ENCODE data around the gene PTPRJ.
"Not testable (repeated sequence)": the region's sequence is repeated elsewhere in the genome, so short reads cannot be mapped to it uniquely, and the experiment has no call there.

The PTPRJ gene

DNA sequence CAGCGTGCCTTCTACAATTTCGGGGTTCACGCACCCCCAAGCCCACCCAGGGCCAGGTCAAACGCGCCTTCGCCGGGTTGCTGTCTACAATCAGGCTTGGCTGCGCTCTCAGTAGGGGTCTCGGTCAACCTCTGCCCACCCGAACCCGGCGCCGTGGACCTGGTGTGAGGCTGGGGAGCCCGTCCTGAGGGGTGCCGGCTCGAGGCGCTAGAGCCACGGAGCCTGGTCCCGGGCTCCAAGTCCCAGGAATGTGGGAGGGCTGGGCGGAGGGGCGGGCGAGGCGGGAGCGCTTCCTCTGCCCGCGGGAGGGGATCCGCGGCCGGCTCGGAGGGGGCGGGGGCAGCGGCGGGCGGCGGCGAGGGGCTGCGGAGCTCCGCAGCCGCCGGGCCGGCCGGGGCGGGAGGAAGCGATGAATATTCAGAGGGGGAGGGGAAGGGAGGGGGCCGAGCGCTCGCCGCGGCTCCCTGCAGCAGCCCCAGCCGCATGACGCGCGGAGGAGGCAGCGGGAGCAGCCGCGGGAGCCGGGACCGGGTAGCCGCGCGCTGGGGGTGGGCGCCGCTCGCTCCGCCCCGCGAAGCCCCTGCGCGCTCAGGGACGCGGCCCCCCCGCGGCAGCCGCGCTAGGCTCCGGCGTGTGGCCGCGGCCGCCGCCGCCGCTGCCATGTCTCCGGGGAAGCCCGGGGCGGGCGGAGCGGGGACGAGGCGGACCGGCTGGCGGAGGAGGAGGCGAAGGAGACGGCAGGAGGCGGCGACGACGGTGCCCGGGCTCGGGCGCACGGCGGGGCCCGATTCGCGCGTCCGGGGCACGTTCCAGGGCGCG is at the start of gene PTPRJ:
Gene PTPRJ (plus strand): TSS at position 472 of the 819 bp plus-strand sequence. CDS start 354 bp downstream, outside the sequence.
- peak; percentile 47 for DNase-seq

DNA sequence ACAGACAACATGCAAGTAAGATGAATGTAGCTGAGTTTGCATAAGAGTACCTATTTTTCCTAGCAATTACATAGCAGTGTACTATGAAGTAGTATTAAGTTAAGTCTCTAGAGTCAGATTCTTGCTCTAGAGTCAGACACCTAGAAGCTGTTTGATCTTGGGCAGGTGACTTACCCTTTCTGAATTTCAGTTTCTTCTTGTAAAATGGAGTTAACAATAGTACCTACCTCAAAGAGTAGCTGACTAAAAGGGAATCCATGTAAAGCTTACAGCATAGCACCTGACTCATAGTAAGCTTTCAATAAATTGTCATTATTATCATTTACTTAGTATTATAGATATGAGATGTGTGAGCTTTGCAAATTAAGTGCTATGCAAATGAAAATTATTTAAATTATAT is 47.8 kb upstream of the PTPRJ start:
- no peak for DNase-seq

DNA sequence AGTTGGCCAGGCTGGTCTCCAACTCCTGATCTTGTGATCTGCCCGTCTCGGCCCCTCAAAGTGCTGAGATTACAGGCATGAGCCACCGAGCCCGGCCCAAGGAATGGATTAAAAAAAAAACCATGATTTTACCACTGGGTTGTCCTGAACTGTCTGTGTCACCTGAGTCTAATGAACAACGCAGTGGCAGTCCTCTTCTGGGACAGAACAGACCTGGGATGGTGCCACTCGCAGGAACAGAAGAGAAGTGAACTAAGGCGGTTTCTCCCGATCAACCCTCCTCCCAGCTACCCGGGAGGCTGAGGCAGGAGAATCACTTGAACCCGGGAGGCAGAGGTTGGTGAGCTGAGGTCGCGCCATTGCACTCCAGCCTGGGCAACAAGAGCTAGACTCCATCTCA is 46.6 kb upstream of the PTPRJ start:
- DNase-seq = not testable (repeated sequence)

DNA sequence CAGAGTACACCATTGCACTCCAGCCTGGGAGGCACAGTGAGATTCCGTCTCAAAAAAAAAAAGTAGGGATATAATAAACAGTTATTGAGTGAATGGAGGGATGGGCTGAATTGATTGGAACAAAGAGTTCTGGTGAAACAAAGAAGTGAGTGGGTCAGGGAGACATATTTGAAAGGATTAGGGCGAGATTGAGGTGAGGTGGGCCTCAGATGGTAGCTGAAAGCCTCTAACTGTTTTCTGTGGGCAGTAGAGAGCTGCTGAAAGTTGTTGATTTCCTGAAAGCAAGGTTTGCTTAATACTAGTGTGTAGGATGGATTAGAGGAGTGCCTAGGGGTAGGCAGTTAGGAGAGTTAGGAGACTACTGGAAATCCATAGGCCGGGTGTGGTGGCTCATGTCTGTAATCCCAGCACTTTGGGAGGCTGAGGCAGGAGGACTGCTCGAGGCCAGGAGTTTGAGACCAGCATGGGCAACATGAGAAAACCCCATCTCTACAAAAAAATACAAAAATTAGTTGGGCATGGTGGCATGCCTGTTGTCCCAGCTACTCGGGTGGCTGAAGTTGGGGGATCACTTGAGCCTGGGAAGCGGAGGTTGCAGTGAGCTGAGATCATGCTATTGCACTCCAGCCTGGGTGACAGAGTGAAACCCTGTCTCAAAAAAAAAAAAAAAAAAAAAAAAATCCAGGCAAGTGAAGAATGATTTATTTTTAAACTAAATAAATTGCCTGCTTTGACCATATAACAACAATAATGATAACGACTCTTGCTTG is 41.4 kb upstream of the PTPRJ start:
- DNase-seq = no peak

DNA sequence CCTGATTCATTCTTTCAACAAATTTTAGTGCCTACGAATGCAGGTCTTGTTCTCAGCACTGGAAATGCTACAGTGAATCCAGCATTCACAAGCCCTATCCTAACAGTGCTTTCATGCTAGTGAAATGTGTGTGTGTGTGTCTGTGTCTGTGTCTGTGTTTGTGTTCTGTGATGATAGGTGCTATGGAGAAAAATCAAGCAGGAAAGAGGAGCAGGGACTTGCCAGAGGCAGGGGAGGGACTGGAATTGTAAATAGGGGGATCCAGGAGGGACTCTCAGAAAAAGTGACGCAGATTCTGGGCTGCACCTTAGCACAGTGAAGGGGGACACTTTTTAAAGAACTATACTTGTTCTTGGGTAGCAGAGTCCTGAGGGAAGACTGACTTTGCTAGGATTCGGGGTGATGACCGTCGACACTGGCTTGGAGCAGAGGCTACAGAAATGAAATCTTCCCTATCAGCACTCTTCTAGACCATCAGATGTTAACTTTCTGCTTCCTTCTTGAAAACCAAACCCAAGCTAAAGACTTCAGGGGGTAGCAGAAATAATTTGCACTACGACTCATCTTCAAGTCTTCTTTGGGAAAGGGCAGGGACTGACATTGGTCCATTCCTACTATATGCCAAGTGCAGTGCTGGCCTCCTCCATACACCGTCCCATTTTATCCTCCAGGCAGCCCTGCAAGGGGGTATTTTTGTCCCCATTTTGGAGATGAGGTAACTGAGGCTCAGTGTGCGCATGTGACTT is 39.3 kb upstream of the PTPRJ start:
- DNase-seq = no peak

DNA sequence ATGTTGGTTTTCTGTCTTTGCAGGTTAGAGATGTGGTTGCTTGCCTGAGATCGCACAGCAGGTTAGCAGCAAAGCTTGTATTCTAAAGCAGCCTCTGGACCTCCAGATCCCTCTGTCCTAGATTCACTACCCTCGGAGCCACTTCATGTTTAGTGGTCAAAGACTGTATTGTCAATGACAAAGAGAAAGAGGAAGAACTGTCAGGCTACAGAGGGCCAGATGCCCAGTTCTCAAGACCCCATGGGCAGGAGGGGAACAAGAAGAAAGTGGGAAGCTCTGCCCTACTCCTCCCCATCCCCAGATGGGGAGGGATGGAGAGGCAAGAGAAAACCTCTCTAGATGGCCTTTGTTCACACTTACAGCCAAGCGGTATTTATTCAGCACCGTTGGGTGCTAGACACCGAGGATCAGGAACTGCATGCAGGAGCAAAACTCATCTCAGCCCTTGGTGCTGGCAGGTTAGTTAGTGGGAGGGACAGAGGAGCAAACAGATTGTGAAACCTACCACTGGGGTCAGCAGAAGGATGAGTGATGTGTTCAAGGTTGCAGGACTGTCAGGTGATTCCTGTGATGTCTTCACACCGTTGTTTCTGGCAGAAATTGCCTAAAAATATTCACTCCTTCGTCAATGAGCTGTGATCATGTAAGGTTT is 38.3 kb upstream of the PTPRJ start:
- DNase-seq = no peak

DNA sequence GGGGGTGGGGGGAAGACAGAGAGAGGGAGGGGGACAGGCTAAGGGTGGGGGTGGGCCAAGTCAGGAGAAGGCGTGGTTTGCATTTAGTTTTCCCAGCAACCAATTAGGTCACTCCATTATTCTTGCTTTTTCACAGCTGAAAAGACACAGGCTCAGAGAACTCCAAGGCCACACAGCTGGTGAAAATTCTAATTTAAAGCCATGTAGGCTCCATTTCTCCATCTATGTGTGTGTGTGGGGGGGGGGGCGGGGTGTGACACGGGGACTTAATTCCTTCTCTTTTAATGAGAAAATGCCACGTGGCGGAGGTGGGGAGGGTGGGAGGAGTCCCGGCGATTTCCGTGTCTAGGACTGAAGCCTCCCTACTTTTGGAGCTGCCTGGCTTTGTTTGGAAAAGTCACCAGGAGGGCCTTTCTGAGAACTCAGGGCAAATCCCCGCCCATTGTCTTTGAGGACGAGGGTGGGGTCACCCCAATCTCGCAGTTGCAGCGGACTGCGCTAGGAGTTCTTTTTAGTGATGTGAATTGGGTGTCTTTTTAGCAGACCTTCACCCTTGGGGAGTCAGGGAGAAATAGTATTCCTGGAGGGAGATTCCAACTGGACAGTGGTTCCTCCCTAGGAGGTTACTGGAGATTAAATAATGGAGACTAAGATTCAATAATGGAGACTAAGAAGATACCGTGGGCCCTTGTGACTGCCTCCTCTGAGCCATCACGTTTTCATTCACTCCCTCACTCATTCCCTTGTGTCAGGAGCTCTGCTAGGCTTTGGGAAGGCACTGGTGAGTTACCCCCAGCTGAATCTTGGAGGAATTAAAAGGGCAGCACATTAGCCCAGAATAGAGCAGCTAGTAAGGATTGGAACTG is 36.4 kb upstream of the PTPRJ start:
- no peak for DNase-seq

DNA sequence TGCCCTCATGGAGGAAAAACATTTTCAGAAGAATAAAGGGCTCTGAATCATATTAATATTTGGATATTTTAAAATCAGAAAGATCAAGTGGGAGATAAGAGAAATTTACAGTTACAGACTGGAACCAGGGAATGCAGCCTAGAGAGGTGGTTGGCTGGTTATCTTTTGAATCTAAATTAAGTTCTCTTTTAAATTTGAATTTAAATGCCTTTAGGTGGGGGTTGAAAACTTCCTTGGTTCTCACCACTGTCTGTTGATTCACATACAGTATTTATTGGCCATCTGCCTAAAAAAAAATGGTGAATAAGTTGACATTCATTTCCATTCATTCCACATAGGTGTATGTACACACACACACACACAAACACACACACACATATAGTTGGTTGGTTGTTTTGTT is 35.7 kb upstream of the PTPRJ start:
- no peak for DNase-seq

DNA sequence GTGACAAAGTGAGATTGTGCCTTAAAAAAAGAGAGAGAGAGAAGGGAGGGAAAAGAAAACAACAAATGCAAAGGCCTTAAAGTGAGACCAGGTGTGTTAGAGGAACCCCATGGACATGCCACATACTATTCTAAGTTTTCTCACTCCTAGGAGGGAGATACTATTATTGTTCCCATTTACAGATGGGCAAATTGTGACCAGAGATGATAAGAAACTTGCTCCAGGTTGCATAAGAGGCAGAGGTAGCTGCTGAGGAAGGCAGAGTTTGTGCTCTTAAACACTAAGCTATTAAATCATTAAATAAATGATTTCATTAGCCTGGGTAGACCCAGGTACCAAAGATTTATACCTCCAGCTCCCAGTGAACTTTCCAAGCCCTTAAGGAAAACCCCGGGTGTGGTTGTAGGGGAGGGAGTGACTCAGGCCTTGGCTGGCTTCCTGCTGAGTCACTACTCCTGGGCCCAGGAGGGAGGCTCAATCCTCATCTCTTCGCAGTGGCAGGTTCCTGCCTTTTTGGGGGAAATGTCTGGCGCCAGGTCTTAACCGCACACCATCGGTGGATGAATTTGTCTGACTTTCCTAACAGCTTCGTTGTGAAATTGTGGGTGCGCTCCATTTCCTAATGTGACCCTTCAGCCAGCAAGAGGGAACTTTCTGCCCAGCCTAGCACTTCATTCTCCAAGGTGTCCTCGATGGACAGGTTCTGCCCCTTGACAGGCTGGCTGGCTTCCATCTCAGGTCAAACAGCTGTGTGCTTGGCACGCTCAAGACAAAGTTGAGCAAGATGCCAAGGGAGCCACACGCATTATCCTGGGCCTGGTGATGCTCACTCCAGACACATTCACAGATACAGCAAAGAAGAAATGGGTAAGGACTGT is 33.4 kb upstream of the PTPRJ start:
- DNase-seq = no peak

DNA sequence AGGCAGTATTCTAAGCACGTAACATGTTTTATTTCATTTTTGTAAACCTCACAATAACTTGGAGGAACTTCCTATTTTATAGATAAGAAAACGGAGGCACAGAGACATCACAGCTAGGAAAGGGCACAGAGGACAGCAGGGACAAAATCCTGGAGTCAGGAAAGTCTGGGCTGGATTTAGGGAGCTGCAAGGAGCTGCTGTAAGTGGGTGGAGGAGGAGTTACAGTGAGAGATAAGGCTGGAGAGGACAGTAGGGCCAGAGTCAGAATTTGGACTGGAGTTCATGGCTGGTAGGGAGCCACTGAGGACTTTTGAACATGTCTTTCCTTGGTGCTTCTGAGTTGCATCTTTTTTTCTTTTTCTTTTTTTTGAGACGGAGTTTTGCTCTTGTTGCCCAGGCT is 32.2 kb upstream of the PTPRJ start:
- no peak for DNase-seq

DNA sequence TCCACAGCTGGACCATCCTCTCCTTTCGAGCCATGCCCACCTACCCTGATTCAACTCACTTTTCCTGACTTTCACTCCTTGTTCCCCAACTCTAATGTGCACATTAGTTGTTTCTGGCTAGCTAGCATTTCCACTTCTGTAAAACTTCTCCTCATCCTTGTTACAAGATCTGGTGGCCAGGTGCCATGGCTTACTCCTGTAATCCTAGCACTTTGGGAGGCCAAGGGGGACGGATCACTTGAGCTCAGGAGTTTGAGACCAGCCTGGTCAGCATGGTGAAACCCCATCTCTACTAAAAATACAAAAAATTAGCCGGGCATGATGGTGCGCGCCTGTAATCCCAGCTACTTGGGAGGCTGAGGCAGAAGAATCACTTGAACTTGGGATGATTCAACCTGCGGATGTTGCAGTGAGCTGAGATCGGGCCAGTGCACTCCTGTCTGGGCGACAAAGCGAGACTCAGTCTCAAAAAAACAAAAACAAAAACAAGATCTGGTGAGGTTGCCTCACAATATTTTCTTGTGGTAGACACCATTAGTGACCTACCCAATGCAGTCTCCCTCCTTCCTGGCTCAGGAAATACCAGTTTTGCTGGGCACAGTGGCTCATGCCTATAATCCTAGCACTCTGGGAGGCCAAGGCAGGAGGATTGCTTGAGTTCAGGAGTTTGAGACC is 31.2 kb upstream of the PTPRJ start:
- not testable (repeated sequence) for DNase-seq

DNA sequence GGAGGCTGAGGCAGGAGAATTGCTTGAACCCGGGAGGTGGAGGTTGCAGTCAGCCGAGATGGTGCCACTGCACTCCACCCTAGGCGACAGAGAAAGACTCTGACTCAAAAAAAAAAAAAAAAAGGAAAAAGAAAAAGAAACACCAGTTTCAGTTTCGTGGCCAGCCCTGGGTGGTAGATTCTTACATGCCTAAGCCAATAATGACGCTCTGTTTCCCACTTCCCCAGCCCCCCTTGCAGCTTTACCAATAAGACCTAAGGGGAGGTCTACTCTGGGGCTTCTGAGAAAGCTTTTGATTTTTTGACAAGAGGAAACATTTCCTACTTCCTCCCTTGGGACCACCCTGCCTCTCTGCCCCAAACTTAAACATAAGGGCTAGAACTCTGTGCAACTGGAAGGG is 30.0 kb upstream of the PTPRJ start:
- no peak for DNase-seq

DNA sequence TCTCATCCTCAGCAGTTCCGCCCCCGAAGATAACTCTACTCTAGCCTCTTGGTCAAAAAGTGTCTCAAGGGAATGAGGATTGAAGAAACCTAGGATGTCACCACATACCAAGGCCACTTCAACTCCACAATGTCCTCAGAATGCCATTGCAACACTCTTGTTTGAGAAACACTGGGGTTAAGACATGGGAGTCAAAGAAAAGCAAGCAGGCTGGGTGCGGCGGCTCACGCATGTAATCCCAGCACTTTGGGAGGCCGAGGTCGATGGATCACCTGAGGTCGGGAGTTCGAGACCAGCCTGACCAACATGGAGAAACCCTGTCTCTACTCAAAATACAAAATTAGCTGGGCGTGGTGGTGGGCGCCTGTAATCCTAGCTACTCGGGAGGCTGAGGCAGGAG is 28.9 kb upstream of the PTPRJ start:
- DNase-seq = not testable (repeated sequence)

DNA sequence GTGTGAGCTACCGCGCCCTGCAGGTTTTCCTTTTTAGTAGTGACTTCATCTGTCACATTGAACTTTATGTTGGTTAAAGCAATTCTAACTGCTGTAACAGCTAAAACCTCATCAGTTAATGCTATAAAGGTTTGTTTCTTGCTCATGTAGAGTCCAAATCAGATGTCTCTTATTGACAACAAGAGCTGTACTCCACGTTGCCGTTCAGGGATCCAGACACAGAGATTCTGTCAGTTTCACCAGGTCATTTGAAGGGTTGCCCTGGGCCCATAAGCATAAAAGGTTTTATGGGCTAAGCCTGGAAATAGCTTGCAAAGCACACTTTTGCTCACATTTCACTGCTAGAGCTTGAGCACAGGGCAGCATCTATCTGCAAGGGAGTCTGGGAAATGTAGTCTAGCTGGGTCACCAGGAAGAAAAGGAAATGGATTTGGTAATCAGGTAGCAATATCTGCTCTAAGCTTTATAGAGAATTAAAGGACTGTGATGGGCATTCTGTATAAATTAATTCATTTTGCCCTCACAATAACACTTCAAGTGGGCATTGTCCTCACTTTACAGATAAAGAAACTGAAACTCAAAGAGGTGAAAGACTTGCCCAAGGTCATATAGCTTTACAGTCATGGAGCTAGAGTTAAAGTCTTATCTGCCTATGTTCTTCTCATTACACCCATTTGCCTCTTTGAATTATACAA is 25.2 kb upstream of the PTPRJ start:
- no peak for DNase-seq

DNA sequence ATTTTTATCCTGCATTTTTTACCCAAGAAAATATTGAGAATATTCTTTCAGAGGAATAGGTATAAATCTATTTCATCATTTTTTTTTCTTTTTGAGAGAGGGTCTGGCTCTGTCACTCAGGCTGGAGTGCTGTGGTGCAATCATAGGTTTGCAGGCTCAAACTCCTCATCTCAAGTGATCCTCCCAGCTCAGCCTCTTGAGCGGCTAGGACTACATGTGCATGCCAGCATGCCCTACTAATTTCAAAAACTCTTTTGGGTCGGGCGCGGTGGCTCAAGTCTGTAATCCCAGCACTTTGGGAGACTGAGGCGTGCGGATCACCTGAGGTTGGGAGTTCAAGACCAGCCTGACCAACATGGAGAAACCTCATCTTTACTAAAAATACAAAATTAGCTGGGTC is 20.3 kb upstream of the PTPRJ start:
- no peak for DNase-seq

DNA sequence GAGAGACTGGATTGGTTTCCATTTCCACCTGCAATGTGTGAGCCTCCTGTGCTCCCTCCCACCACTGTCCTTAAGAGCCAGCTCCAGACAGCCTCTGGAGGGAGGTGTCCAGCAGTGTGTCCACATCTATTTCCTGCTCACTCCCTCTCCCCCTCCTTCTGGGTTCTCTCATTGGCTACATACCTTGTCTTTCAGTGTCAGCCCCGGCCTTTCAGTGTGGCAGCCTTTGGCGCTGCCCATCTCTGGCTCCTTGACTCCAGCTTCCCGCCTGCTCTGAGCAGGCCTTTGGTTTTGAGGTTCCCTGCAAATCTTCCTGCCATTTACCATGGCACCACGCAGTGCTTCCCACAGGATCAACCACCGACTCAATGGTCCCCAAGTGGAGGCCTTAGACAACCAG is 19.0 kb upstream of the PTPRJ start:
- DNase-seq = peak; percentile 61

DNA sequence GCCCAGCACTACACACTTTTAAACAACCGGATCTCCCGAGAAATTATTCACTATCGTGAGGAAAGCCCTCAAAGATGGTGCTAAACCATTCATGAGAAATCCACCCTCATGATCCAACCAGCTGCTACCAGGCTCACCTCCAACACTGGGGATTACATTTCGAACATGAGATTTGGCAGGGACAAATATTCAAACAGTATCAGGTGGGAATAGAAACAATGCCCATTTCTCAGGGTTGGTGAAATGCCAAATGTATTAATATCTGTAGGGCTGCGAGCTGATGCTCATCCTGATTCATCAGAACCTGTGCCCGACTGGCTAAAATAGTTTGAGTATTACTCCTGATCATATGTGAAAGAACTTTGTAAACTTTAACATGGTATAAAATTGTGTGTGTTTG is 15.8 kb upstream of the PTPRJ start:
- no peak for DNase-seq

DNA sequence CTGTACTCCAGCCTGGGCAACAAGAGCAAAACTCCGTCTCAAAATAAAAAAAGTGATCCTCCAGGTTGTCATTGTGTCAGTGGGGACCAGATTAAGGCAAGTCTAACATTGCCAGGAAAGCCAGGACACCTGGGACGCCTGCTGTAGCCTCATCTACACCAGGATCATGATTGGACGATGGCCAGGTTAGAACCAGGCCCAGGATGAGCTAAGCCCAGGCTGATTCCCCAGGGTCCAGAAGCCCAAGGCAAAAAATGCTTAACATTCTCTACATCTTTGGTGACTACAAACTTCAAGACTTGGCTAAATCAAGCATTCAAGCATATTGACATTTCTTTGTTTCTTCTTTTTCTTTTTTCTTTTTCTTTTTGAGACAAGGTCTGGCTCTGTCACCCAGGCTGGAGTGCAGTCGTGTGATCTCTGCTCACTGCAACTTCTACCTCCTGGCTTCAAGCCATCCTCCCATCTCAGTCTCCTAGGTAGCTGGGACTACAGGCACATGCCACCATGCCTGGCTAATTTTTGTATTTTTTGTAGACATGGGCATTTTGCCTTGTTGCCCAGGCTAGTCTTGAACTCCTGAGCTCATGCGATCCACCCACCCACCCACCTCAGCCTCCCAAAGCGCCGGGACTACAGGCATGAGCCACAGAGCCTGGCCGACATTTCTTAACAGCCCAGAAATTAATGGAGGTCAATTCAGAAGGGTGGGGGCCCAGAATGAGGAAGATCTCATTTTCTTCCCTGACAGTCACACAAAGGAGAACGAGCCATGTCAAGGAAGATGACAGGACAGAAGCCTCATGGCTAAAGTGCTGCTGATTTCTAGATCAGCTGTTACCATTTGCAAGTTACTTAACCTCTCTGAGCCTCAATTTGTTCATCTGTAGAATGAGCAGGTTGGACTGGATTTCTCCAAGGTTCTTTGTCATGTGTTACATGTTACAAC is 12.5 kb upstream of the PTPRJ start:
- no peak for DNase-seq

DNA sequence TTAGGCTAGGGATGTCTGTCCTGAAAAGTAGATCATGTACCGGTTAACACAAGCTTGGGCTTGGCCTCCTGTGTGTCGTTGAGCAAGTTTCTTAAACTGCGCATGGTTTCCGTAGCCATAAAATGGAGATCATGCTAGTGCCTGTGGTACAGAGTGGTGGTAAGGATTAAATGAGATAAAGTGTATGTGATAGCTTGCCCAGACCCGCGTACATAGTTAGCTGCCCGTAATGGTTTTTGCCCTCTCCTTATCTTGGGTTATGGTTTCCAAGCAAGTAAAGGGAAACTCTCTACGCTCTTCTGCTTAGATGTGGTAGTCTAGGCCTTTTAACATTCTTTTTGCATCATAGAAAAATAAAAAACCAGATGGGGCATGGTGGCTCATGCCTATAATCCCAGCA is 11.0 kb upstream of the PTPRJ start:
- DNase-seq = no peak

All from NCI-H2029 (cell line).